Neuron (in vitro differentiated cells): ENCODE data around the gene DDX1.

ENCODE experiments used
- H2AFZ ChIP-seq: one replicate; pipeline ENCODE4 v1.6.1; 2013; ENCODE audit warnings: low read depth, mild to moderate bottlenecking, inconsistent platforms, low read length, moderate library complexity
- H3K27me3 ChIP-seq: one replicate; pipeline ENCODE4 v1.6.1; 2013; ENCODE audit warnings: low read length; ENCODE audit not compliant: insufficient read depth
- H3K36me3 ChIP-seq: one replicate; pipeline ENCODE4 v1.6.1; 2013; ENCODE audit warnings: low read length; ENCODE audit not compliant: insufficient read depth
- H3K4me1 ChIP-seq: one replicate; pipeline ENCODE4 v1.6.1; 2013; ENCODE audit warnings: low read length; ENCODE audit not compliant: insufficient read depth
- H3K4me3 ChIP-seq: 2 replicates; pipeline ENCODE4 v1.5.1; 2013; ENCODE audit warnings: mild to moderate bottlenecking, low read length, moderate library complexity
- H3K9me3 ChIP-seq: one replicate; pipeline ENCODE4 v1.6.1; 2013; ENCODE audit warnings: low read length

The DDX1 gene

GRCh38 chr2:15626126-15626525 lies 34.5 kb downstream of the DDX1 start:
- Histone ChIP-seq H3K9me3 (peaks cover 3% of the 10 kb centered on the region), H2AFZ (no peak overlapping the region), H3K36me3 (peaks cover 96% of the 10 kb centered on the region), H3K27me3 (no peaks in the 10 kb centered on the region), H3K4me3 (no peak overlapping the region), H3K4me1 (no peaks in the 10 kb centered on the region)

GRCh38 chr2:15626967-15627366 lies 35.3 kb downstream of the DDX1 start:
- no peak overlapping the region for H2AFZ ChIP-seq
- peaks cover 94% of the 10 kb centered on the region for H3K36me3 ChIP-seq
- no peaks in the 10 kb centered on the region for H3K4me1 ChIP-seq
- H3K4me3 ChIP-seq = no peak overlapping the region
- no peaks in the 10 kb centered on the region for H3K27me3 ChIP-seq
- H3K9me3 ChIP-seq = peaks cover 3% of the 10 kb centered on the region

GRCh38 chr2:15627817-15628684 lies 36.4 kb downstream of the DDX1 start:
- Histone ChIP-seq H3K4me3 (no peak overlapping the region), H3K9me3 (peaks cover 3% of the 10 kb centered on the region), H3K4me1 (no peaks in the 10 kb centered on the region), H2AFZ (no peak overlapping the region), H3K27me3 (no peaks in the 10 kb centered on the region), H3K36me3 (peaks cover 94% of the 10 kb centered on the region)

GRCh38 chr2:15628899-15629855 lies 37.5 kb downstream of the DDX1 start:
- no peak overlapping the region for H3K4me3 ChIP-seq
- H3K36me3 ChIP-seq = peaks cover 94% of the 10 kb centered on the region
- no peaks in the 10 kb centered on the region for H3K4me1 ChIP-seq
- no peak overlapping the region for H2AFZ ChIP-seq
- H3K27me3 ChIP-seq = no peaks in the 10 kb centered on the region
- peaks cover 3% of the 10 kb centered on the region for H3K9me3 ChIP-seq

- no peaks in the 10 kb centered on the region for H3K27me3 ChIP-seq
- H2AFZ ChIP-seq = no peak overlapping the region
- no peaks in the 10 kb centered on the region for H3K9me3 ChIP-seq
- peaks cover 93% of the 10 kb centered on the region for H3K36me3 ChIP-seq
- H3K4me1 ChIP-seq = no peaks in the 10 kb centered on the region
- no peak overlapping the region for H3K4me3 ChIP-seq
Observed at GRCh38 chr2:15630121-15630977, 38.7 kb downstream of the DDX1 start.

GRCh38 chr2:15630978-15631719 lies 39.5 kb downstream of the DDX1 start:
- H2AFZ ChIP-seq = no peak overlapping the region
- peaks cover 89% of the 10 kb centered on the region for H3K36me3 ChIP-seq
- H3K4me3 ChIP-seq = no peak overlapping the region
- no peaks in the 10 kb centered on the region for H3K4me1 ChIP-seq
- no peaks in the 10 kb centered on the region for H3K27me3 ChIP-seq
- no peaks in the 10 kb centered on the region for H3K9me3 ChIP-seq

GRCh38 chr2:15631883-15632282 lies 40.2 kb downstream of the DDX1 start:
- Histone ChIP-seq H3K4me1 (no peaks in the 10 kb centered on the region), H3K36me3 (peaks cover 82% of the 10 kb centered on the region), H2AFZ (no peak overlapping the region), H3K4me3 (no peak overlapping the region), H3K9me3 (no peaks in the 10 kb centered on the region), H3K27me3 (no peaks in the 10 kb centered on the region)

GRCh38 chr2:15633043-15633970 lies 41.6 kb downstream of the DDX1 start:
- no peaks in the 10 kb centered on the region for H3K27me3 ChIP-seq
- no peak overlapping the region for H3K4me3 ChIP-seq
- H3K9me3 ChIP-seq = no peaks in the 10 kb centered on the region
- peaks cover 69% of the 10 kb centered on the region for H3K36me3 ChIP-seq
- peaks cover 7% of the 10 kb centered on the region for H3K4me1 ChIP-seq
- no peak overlapping the region for H2AFZ ChIP-seq

- Histone ChIP-seq H3K4me1 (peaks cover 7% of the 10 kb centered on the region), H3K27me3 (no peaks in the 10 kb centered on the region), H3K4me3 (no peak overlapping the region), H3K36me3 (peaks cover 63% of the 10 kb centered on the region), H3K9me3 (no peaks in the 10 kb centered on the region), H2AFZ (no peak overlapping the region)
Observed at GRCh38 chr2:15633971-15634346, 42.3 kb downstream of the DDX1 start.

- no peak overlapping the region for H2AFZ ChIP-seq
- H3K27me3 ChIP-seq = no peaks in the 10 kb centered on the region
- H3K4me1 ChIP-seq = peaks cover 7% of the 10 kb centered on the region
- H3K36me3 ChIP-seq = peaks cover 53% of the 10 kb centered on the region
- no peaks in the 10 kb centered on the region for H3K9me3 ChIP-seq
- no peak overlapping the region for H3K4me3 ChIP-seq
Observed at GRCh38 chr2:15634846-15635490, 43.3 kb downstream of the DDX1 start.
